OCI-M2 (cell line): ENCODE measurements around the gene KDM1A.

Source experiments
- DNase-seq: peaks from one replicate; lab custom pipeline; 2025; ENCODE audit not compliant: unreplicated experiment; lab: John Stamatoyannopoulos, UW

Gene KDM1A

GRCh38 chr1:23129846-23130245 lies 110.6 kb downstream of the KDM1A start:
- DNase-seq = no peak

GRCh38 chr1:23132033-23132432 lies 112.8 kb downstream of the KDM1A start:
- no peak for DNase-seq
